GM12878 (cell line): ENCODE data around the gene NCKAP5. TPM values are rescaled to one million over a fixed set of nuclear protein-coding genes. Genes with fewer than 3 reads are reported as not detected.

Experiments used
- ATAC-seq: fragments of 200-7000 bp; cut with Tn5 transposase; 3 replicates; pipeline ENCODE4 v1.9.1; 2020; ENCODE audit warnings: mild to moderate bottlenecking, moderate library complexity
- BruUV-seq: library from RNA; stranded (reverse); fragments of 400-500 nt; replicated peaks from 2 replicates; lab custom pipeline; 2021; lab: Mats Ljungman, UMichigan
- CTCF ChIA-PET: fragments of 300-600 bp; sonication (Branson Sonifier 250); formaldehyde crosslinking; extraction: SDS; loops from one replicate; lab custom pipeline; 2021; ENCODE audit warnings: inconsistent platforms; lab: Yijun Ruan, JAX
- POLR2A ChIA-PET: fragments of 350-600 bp; formaldehyde crosslinking; extraction: SDS; loops from one replicate; lab custom pipeline; 2021; ENCODE audit warnings: inconsistent platforms; lab: Charles Lee
- RAD21 ChIA-PET: fragments of 300-600 bp; sonication (Branson Sonifier 250); formaldehyde crosslinking; loops from one replicate; lab custom pipeline; 2023; ENCODE audit warnings: antibody characterized with exemption; ENCODE audit not compliant: unreplicated experiment; lab: Charles Lee
- SMC1A ChIA-PET: fragments of 300-600 bp; sonication (Branson Sonifier 250); formaldehyde crosslinking; loops from one replicate; lab custom pipeline; 2023; ENCODE audit not compliant: unreplicated experiment, uncharacterized antibody; lab: Charles Lee
- DNase-seq: peaks from one replicate; pipeline ENCODE4 v3.0.0-alpha.2; 2011; ENCODE audit warnings: low read depth, low spot score
- FAIRE-seq: peaks from 3 replicates; lab custom pipeline; 2011; peaks lifted over from hg19 to GRCh38; lab: Jason Lieb, UNC
- H2AFZ ChIP-seq: 2 replicates; pipeline ENCODE4 v1.6.0; 2011; ENCODE audit warnings: low read depth, low read length, control low read depth; ENCODE audit not compliant: control insufficient read depth
- H3K27ac ChIP-seq: 2 replicates; pipeline ENCODE4 v1.5.1; 2011; ENCODE audit warnings: control low read depth; ENCODE audit not compliant: control insufficient read depth, insufficient read depth
- H3K27me3 ChIP-seq, 2 experiments: replicated peaks in 1 of 2; 2 replicates each; pipeline versions ENCODE4 v1.6.0 to v1.6.1; 2011; ENCODE audit warnings: low read length in 1 of 2; ENCODE audit not compliant: control insufficient read depth in 2 of 2, insufficient read depth in 2 of 2
- H3K36me3 ChIP-seq, 2 experiments: 2 replicates each; pipeline ENCODE4 v1.5.1; 2011; ENCODE audit warnings: low read length in 1 of 2; ENCODE audit not compliant: control insufficient read depth in 2 of 2, insufficient read depth in 2 of 2
- H3K4me1 ChIP-seq: 2 replicates; pipeline ENCODE4 v1.6.1; 2011; ENCODE audit warnings: mild to moderate bottlenecking, low read length, moderate library complexity, mixed read lengths; ENCODE audit not compliant: control insufficient read depth, insufficient read depth
- H3K4me2 ChIP-seq: 2 replicates; pipeline ENCODE4 v1.6.0; 2011; ENCODE audit warnings: control low read depth; ENCODE audit not compliant: control insufficient read depth, insufficient read depth
- H3K4me3 ChIP-seq: fragments of 200-600 bp; sonication (generic); 2 replicates; pipeline ENCODE4 v1.5.1; 2016
- H3K79me2 ChIP-seq: 2 replicates; pipeline ENCODE4 v1.6.0; 2011; ENCODE audit warnings: low read length; ENCODE audit not compliant: control insufficient read depth, insufficient read depth
- H3K9ac ChIP-seq: 2 replicates; pipeline ENCODE4 v1.8.0; 2011; ENCODE audit warnings: low read length, control low read depth, mixed read lengths; ENCODE audit not compliant: control insufficient read depth, insufficient read depth
- H3K9me3 ChIP-seq: replicated peaks from 3 replicates; pipeline ENCODE4 v1.5.1; 2011; ENCODE audit warnings: mild to moderate bottlenecking, low read length; ENCODE audit not compliant: control insufficient read depth, insufficient read depth
- H4K20me1 ChIP-seq: 2 replicates; pipeline ENCODE4 v1.6.0; 2011; ENCODE audit not compliant: control insufficient read depth, insufficient read depth
- BCL11A ChIP-seq: IDR thresholded peaks from 2 replicates; pipeline ENCODE4 v1.6.1; 2011; ENCODE audit warnings: low read depth, low read length
- RB1 ChIP-seq: fragments of 450-650 bp; formaldehyde crosslinking; IDR thresholded peaks from 2 replicates; pipeline ENCODE4 v1.6.1; 2017; ENCODE audit warnings: mild to moderate bottlenecking, borderline replicate concordance
- TCF3 ChIP-seq: IDR thresholded peaks from 2 replicates; pipeline ENCODE4 v1.6.1; 2012; ENCODE audit warnings: low read depth, mild to moderate bottlenecking, low read length, borderline replicate concordance; ENCODE audit not compliant: insufficient read depth
- WGBS: methylation state at CpG from one replicate; pipeline ENCODE4 v1.1.6; 2016; ENCODE audit warnings: low lambda C conversion rate; ENCODE audit not compliant: insufficient replicate concordance, insufficient coverage; ENCODE audit errors: missing lambda C conversion rate; 5-methylcytosine and 5-hydroxymethylcytosine counted together
- in situ Hi-C: fragments of 300-500 bp; cut with MboI; formaldehyde crosslinking; loops from 9 replicates; pipeline ENCODE4 v1.14.3; 2018; ENCODE audit warnings: mixed read lengths
- intact Hi-C: fragments of 100-400 bp; cut with micrococcal nuclease; formaldehyde crosslinking; loops from one replicate; pipeline ENCODE4 v1.14.2; 2022; ENCODE audit not compliant: unreplicated experiment
- polyA plus RNA-seq, 11 experiments: library from polyadenylated mRNA; depleted of rRNA in 4 of 11; unstranded in 6 of 11; stranded (reverse) in 5 of 11; fragments of >200 nt; fragmentation: Nextera tagmentation in 4 of 11; fragmentation: Illumina TruSeq in 1 of 11; extraction: Ambion mirVana in 4 of 11; extraction: Trizol in 1 of 11; gene quantifications; 1 replicate in 1 of 11; 2 replicates in 10 of 11; pipeline versions ENCODE4 v1.2.1 to v1.2.3, GENCODE V29; 2011 to 2016; ENCODE audit warnings: inconsistent platforms in 2 of 11, missing spikeins in 2 of 11, low read depth in 1 of 11
- total RNA-seq, 4 experiments: library from RNA; depleted of rRNA in 3 of 4; stranded (reverse); fragments of >200 nt in 3 of 4; fragmentation: Illumina TruSeq in 1 of 4; extraction: Trizol in 1 of 4; gene quantifications; 2 replicates each; pipeline versions ENCODE4 v1.2.1 to v1.2.3, GENCODE V29; 2013 to 2021
- TF ChIP-seq, protein P1 (sequence below): fragments of 450-650 bp; IDR thresholded peaks from 2 replicates; pipeline ENCODE4 v1.6.1; 2018; ENCODE audit warnings: mild to moderate bottlenecking, low read depth, moderate library complexity; ENCODE audit not compliant: partially characterized antibody
- TF ChIP-seq, protein P2 (sequence below): IDR thresholded peaks from 2 replicates; pipeline ENCODE4 v1.6.1; 2011; ENCODE audit warnings: low read depth, mild to moderate bottlenecking, low read length, moderate library complexity, borderline replicate concordance; ENCODE audit errors: extremely low read depth
- TF ChIP-seq, protein P3 (sequence below): fragments of 450-650 bp; IDR thresholded peaks from 2 replicates; pipeline ENCODE4 v1.6.1; 2017; ENCODE audit warnings: mild to moderate bottlenecking

Gene NCKAP5
- total and polyA plus RNA-seq, 10 of the 15 experiments (the other 5 are each of a cell fraction or from before 2014, with no cell fraction given), result 0.06 to 0.44 (median 0.16) TPM

DNA sequence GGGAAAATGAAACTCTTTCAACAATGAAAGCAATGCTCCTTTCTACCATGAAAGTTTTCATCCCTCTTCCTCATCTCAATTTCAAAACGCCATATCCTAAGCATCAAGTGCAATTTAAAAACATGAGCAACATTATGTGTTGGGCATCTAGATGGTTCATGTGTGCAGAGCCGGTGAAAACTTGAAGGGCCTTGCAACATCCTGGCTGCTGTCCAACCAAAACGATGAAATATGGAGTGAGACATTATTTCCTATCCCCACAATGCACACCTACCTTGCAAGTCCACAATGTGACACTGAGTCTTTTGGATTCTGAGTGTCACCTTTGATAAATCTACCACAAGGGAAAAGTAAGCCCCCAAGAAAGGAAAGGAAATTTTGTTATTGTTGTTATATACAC lies 110.0 kb downstream of the NCKAP5 start:
- no peak for FAIRE-seq
- no peak overlapping the region for H3K27ac ChIP-seq
- CTCF ChIA-PET, result interaction anchor here (0.8 to 1.8 kb wide), 2 partner anchors 19 to 41 kb away, joined by 4 read pairs; no protein-coding TSS in a partner anchor

More for the DNA sequence above, 110.0 kb downstream of the NCKAP5 start:
- Histone ChIP-seq H3K27me3 (no peaks in the 10 kb centered on the region), H3K36me3 (no peaks in the 10 kb centered on the region), H4K20me1 (no peaks in the 10 kb centered on the region), H3K4me3 (no peak overlapping the region), H3K9ac (no peak overlapping the region), H3K79me2 (no peaks in the 10 kb centered on the region), H2AFZ (no peak overlapping the region), H3K4me1 (no peaks in the 10 kb centered on the region), H3K9me3 (no peaks in the 10 kb centered on the region), H3K4me2 (no peak overlapping the region)
- 20% methylated on average over 3 of the region's 3 CpGs for WGBS
- in situ Hi-C loops, result no loop called here
- POLR2A ChIA-PET, result interaction anchor here (1.3 kb wide), 1 partner anchor 42 kb away, joined by 3 read pairs; no protein-coding TSS in a partner anchor
- ATAC-seq (no peak), DNase-seq (no peak)
- BruUV-seq, result no TSS peak
- SMC1A ChIA-PET, result interaction anchor here (0.7 to 1.8 kb wide), 3 partner anchors 15 to 621 kb away, joined by 3 to 5 read pairs (median 4); no protein-coding TSS in a partner anchor
- intact Hi-C loops, result no loop called here
- RAD21 ChIA-PET, result no interaction called here
- TF ChIP-seq BCL11A (no peak), RB1 (no peak), TCF3 (no peak)
- TF ChIP-seq, protein P1, sequence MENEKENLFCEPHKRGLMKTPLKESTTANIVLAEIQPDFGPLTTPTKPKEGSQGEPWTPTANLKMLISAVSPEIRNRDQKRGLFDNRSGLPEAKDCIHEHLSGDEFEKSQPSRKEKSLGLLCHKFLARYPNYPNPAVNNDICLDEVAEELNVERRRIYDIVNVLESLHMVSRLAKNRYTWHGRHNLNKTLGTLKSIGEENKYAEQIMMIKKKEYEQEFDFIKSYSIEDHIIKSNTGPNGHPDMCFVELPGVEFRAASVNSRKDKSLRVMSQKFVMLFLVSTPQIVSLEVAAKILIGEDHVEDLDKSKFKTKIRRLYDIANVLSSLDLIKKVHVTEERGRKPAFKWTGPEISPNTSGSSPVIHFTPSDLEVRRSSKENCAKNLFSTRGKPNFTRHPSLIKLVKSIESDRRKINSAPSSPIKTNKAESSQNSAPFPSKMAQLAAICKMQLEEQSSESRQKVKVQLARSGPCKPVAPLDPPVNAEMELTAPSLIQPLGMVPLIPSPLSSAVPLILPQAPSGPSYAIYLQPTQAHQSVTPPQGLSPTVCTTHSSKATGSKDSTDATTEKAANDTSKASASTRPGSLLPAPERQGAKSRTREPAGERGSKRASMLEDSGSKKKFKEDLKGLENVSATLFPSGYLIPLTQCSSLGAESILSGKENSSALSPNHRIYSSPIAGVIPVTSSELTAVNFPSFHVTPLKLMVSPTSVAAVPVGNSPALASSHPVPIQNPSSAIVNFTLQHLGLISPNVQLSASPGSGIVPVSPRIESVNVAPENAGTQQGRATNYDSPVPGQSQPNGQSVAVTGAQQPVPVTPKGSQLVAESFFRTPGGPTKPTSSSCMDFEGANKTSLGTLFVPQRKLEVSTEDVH, result no peak
- TF ChIP-seq, protein P2, sequence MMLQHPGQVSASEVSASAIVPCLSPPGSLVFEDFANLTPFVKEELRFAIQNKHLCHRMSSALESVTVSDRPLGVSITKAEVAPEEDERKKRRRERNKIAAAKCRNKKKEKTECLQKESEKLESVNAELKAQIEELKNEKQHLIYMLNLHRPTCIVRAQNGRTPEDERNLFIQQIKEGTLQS, result no peak
- TF ChIP-seq, protein P3, sequence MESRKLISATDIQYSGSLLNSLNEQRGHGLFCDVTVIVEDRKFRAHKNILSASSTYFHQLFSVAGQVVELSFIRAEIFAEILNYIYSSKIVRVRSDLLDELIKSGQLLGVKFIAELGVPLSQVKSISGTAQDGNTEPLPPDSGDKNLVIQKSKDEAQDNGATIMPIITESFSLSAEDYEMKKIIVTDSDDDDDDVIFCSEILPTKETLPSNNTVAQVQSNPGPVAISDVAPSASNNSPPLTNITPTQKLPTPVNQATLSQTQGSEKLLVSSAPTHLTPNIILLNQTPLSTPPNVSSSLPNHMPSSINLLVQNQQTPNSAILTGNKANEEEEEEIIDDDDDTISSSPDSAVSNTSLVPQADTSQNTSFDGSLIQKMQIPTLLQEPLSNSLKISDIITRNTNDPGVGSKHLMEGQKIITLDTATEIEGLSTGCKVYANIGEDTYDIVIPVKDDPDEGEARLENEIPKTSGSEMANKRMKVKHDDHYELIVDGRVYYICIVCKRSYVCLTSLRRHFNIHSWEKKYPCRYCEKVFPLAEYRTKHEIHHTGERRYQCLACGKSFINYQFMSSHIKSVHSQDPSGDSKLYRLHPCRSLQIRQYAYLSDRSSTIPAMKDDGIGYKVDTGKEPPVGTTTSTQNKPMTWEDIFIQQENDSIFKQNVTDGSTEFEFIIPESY, result no peak
